GM21390 (cell line): ENCODE measurements around the gene PALB2.

Source experiments
- ATAC-seq: cut with Tn5 transposase; IDR thresholded peaks from one replicate; pipeline ENCODE4 v1.9.1; 2021; ENCODE audit not compliant: unreplicated experiment

PALB2 gene

DNA sequence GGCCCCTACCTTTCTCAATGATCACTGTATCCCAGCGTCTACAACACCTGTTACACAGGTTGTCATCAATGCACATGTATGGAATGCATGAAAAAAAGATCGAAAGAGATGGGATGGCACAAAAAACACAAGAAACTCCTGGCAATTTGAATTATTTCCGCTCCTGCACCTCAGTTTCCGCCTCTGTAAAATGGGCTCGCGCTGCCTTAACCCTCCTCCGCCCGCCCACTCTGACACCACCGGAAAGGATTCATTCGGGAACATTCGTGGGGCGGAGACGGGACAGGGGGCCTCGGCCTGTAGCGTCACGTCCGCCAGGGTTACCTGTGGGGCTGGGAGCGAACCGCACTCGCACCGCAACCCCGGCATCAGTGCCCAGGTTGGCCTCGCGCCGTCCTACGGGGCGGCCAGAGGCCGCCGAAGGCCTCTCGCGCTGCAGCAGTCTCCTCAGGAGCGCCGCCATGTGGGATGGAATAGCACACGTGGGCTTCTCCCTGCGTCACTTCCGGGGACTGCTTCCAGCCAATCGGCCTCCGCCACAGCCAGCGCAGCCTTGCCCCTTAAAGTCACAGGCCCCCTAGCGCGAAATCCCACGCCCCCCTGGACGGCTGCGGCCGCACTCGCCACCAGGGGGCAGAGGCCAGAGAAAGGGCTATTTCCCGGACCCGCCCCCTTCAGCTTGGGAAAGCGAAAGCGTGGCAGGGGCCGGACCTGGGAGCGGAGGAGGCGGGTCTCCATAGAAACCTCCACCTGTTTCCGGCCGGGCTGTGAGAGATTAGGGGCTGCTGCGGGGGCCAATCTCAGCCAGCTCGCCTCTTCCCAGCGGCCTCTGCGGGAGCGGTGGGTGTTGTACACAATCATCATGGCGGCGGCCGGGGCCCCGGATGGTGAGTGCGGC, 84.0 kb downstream of the PALB2 start, which contains the start of the genes EARS2 and UBFD1:
EARS2 (minus strand) TSS at position 470 of the 898 bp plus-strand sequence; CDS start at position 463, 7 bp downstream.
UBFD1 (plus strand) TSS at position 847 of the 898 bp plus-strand sequence; CDS start at position 863, 16 bp downstream.
- peak; percentile 87 for ATAC-seq

DNA sequence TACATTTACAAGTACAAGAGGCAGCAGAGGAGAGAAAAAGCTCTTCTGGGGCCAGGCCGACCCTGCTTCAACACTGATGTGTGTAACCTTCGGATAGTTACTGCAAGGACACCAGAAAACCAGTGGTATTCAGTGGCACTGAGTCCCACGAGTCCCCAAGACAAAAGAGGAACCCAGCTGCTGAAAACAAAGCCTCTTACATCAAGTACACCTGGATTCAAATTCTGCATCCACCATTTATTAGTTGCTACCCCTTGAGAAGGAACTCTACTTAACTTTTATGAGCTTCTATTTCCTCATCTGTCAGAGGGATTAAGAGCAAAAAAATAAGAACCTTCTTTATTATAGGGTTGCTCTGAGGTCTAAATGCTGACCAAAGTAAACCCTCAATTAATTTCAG, 86.6 kb downstream of the PALB2 start:
- ATAC-seq = no peak
